ENCODE results near the gene PTPRM.

Gene PTPRM

GRCh38 chr18:7600036-7600435 is 32.9 kb downstream of the PTPRM start:
- no peak for DNase-seq (ENCODE audit: low read depth in 2 of 2)

GRCh38 chr18:7600528-7601245 is 33.6 kb downstream of the PTPRM start:
- no peak for DNase-seq (ENCODE audit: low read depth in 2 of 2)

- DNase-seq (ENCODE audit: low read depth in 2 of 2), result no peak
These were observed 34.1 kb downstream of the PTPRM start for GRCh38 chr18:7601246-7601615.

- no peak for DNase-seq (ENCODE audit: low read depth in 2 of 2)
These were observed 34.8 kb downstream of the PTPRM start for GRCh38 chr18:7601936-7602335.

GRCh38 chr18:7603259-7604000 is 36.3 kb downstream of the PTPRM start:
- DNase-seq (ENCODE audit: low read depth in 2 of 2), result no peak

GRCh38 chr18:7604361-7604760 is 37.2 kb downstream of the PTPRM start:
- no peak for DNase-seq (ENCODE audit: low read depth in 2 of 2)

GRCh38 chr18:7605705-7606104 is 38.6 kb downstream of the PTPRM start:
- no peak for DNase-seq (ENCODE audit: low read depth in 2 of 2)

- no peak for DNase-seq (ENCODE audit: low read depth in 2 of 2)
These were observed 40.5 kb downstream of the PTPRM start for GRCh38 chr18:7607540-7608173.

GRCh38 chr18:7608174-7608550 is 41.0 kb downstream of the PTPRM start:
- no peak for DNase-seq (ENCODE audit: low read depth in 2 of 2)

GRCh38 chr18:7608781-7609201 is 41.7 kb downstream of the PTPRM start:
- DNase-seq (ENCODE audit: low read depth in 2 of 2), result no peak

GRCh38 chr18:7609617-7610016 is 42.5 kb downstream of the PTPRM start:
- no peak for DNase-seq (ENCODE audit: low read depth in 2 of 2)

- DNase-seq (ENCODE audit: low read depth in 2 of 2), result no peak
These were observed 46.9 kb downstream of the PTPRM start for GRCh38 chr18:7614042-7614441.

GRCh38 chr18:7615840-7616239 is 48.7 kb downstream of the PTPRM start:
- no peak for DNase-seq (ENCODE audit: low read depth in 2 of 2)

- DNase-seq (ENCODE audit: low read depth in 2 of 2), result no peak
These were observed 49.5 kb downstream of the PTPRM start for GRCh38 chr18:7616661-7617060.

GRCh38 chr18:7617738-7618422 is 50.8 kb downstream of the PTPRM start:
- no peak for DNase-seq (ENCODE audit: low read depth in 2 of 2)

- DNase-seq (ENCODE audit: low read depth in 2 of 2), result no peak
These were observed 51.9 kb downstream of the PTPRM start for GRCh38 chr18:7618891-7619442.

- DNase-seq (ENCODE audit: low read depth in 2 of 2), result no peak
These were observed 52.6 kb downstream of the PTPRM start for GRCh38 chr18:7619676-7620075.

GRCh38 chr18:7622721-7623120 is 55.6 kb downstream of the PTPRM start:
- DNase-seq (ENCODE audit: low read depth in 2 of 2), result no peak

- no peak for DNase-seq (ENCODE audit: low read depth in 2 of 2)
These were observed 56.6 kb downstream of the PTPRM start for GRCh38 chr18:7623681-7624080.

GRCh38 chr18:7624697-7625096 is 57.6 kb downstream of the PTPRM start:
- DNase-seq (ENCODE audit: low read depth in 2 of 2), result no peak

GRCh38 chr18:7626175-7626921 is 59.2 kb downstream of the PTPRM start:
- no peak for DNase-seq (ENCODE audit: low read depth in 2 of 2)

All from stimulated activated CD8-positive, alpha-beta memory T cell treated with anti-CD3 and anti-CD28 coated beads, Interleukin-15, amount 100 ng/mL, for 48 hours (primary cell).